Activated CD8-positive, alpha-beta memory T cell treated with anti-CD3 and anti-CD28 coated beads for 1 hour (primary cell): ENCODE results near the gene GDF15.
"Not testable (repeated sequence)": the region's sequence is repeated elsewhere in the genome, so short reads cannot be mapped to it uniquely, and the experiment has no call there.

Source experiments
- DNase-seq, 2 donors: peaks; one replicate each; pipeline ENCODE4 v3.0.0-alpha.2; 2020; ENCODE audit warnings: low read depth in 1 of 2; ENCODE audit errors: extremely low read depth in 1 of 2

Gene GDF15

GRCh38 chr19:18385675-18386542, at the start of gene GDF15:
Gene GDF15 (plus strand): TSS chr19:18386158. CDS start chr19:18386190, 32 bp downstream.
- DNase-seq: no peak

- DNase-seq: no peak
Observed at GRCh38 chr19:18338541-18338940, 47.4 kb upstream of the GDF15 start.

- DNase-seq: no peak
Observed at GRCh38 chr19:18339723-18340122, 46.2 kb upstream of the GDF15 start.

- DNase-seq: peak in 1 of 2 donors; percentile 49
Observed at GRCh38 chr19:18340190-18340989, 45.6 kb upstream of the GDF15 start, which contains the start of gene PGPEP1. Gene PGPEP1 (plus strand): TSS chr19:18340598. CDS start chr19:18340682, 84 bp downstream.

GRCh38 chr19:18340990-18341868, 44.7 kb upstream of the GDF15 start:
- DNase-seq: peak in 1 of 2 donors; percentile 53

GRCh38 chr19:18342090-18342632, 43.8 kb upstream of the GDF15 start:
- no peak for DNase-seq

GRCh38 chr19:18344582-18344950, 41.4 kb upstream of the GDF15 start:
- DNase-seq: no peak

GRCh38 chr19:18345296-18345695, 40.7 kb upstream of the GDF15 start:
- no peak for DNase-seq

- no peak for DNase-seq
Observed at GRCh38 chr19:18346091-18346490, 39.9 kb upstream of the GDF15 start.

- DNase-seq: no peak
Observed at GRCh38 chr19:18348171-18348570, 37.8 kb upstream of the GDF15 start.

- not testable (repeated sequence) for DNase-seq
Observed at GRCh38 chr19:18348818-18349339, 37.1 kb upstream of the GDF15 start.

GRCh38 chr19:18349524-18350128, 36.3 kb upstream of the GDF15 start:
- no peak for DNase-seq

- DNase-seq: no peak
Observed at GRCh38 chr19:18350490-18350889, 35.5 kb upstream of the GDF15 start.

GRCh38 chr19:18351544-18351943, 34.4 kb upstream of the GDF15 start:
- DNase-seq: no peak

GRCh38 chr19:18353378-18354005, 32.5 kb upstream of the GDF15 start:
- no peak for DNase-seq

- not testable (repeated sequence) for DNase-seq
Observed at GRCh38 chr19:18354743-18355142, 31.2 kb upstream of the GDF15 start.

GRCh38 chr19:18357041-18357440, 28.9 kb upstream of the GDF15 start:
- DNase-seq: no peak

GRCh38 chr19:18361646-18362045, 24.3 kb upstream of the GDF15 start:
- DNase-seq: no peak

- no peak for DNase-seq
Observed at GRCh38 chr19:18362934-18363542, 22.9 kb upstream of the GDF15 start.
